GM12872 (cell line): ENCODE measurements around the gene PDGFB.

ENCODE experiments used
- CTCF ChIP-seq: IDR thresholded peaks from 3 replicates; pipeline ENCODE4 v1.5.1; 2011; ENCODE audit warnings: low read depth, mild to moderate bottlenecking, low read length, moderate library complexity; ENCODE audit not compliant: insufficient read depth

PDGFB gene

DNA sequence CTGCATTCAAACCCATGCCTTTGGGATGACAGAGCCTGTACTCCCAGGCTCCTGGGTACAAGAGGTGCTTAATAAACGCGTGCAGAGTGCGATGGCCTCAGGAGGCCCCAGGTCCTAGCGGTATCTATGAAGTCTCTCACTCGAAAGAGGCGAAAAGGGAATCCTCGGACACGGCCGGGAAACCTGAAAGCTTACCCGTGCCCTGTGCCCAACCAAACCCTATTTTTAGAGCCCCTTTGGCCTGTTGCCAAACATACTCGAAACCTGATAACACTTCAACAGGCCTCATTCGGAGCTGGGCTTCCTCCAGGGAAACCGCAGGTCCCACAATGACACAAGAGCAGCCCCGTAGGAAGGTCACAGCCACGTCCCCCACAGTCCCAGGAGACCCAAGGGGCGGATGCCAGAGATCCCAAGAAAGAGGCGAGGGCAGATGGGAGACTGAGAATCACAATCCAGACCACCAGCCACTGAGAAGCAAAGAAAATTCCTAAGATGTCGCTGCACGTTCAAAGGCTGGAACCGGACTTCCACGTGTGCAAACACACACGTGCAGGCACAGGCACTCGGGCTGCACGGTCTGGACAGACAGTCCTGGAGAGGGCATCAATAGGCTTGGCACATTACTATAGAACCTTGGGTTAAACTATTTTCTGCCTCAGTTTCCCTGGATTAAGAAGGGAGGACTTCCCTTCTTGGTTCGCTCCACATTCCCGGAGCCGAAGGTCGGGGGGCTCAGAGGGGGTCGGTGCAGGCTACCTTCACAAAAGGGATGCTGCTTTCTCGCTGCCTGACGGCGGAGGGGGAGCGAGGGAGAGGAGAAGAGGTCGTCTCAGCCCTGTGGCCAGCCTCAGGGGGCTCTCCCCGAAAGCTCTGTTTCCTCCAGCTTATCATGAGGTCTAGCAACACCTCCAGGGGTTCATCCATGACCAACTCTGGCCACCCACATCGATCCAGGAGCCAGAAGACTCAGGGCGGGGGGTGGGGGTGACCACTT, 8.2 kb downstream of the PDGFB start:
- no peak for TF ChIP-seq CTCF

DNA sequence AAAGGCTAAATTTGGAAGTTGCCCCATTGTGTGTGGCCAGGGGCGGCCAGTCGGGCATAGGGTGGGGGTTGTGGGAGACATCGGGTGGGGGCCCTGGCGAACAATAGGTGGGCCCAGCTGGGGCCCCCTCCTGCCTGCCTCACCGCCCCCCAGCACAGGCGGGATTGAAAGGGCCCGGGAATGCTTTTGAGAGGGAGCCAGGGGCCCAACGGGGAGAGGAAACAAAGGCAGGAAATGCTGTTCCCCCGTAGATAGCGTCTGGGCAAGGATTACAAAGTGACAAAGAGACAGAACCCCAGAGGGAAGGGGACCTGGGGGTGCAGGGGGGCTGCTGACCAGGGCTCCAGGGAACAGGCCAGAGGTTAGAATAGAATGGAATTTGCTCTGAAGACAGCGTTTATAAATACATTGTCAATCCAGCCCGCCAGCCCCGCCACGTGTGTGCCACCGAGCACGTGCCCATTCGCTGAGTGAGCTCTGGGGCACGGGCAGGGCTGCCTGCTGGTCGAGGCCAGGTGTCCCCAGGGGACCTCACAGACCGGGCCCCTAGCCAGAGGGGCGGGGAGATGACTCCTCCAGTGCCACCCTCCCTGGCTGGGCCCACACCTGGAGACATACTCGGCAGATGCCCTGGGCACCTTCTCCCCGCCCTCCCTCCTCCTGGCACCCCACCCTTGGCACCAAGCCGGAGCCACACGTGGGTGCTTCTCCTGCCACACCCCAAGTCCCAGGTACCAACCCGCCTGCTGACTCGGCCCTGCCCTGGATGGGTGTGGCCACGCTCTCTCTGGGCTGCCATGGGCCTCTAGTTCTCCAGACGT, 9.7 kb downstream of the PDGFB start:
- TF ChIP-seq CTCF, result no peak

DNA sequence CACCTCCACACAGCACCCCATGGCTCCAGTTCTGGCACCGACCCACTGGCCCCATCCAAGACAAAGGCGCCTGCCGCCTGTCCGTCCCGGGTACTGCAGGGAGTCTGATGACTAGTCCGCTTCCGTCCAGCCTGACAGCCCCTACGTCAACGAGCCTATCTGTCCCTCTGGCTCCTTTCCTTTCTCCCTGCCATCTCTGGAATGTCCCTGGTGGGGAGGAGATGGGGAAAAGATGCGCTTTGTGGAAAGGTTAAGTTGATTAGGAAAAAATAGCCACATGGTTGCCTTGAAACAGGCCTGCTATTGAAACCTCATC, 10.4 kb downstream of the PDGFB start:
- TF ChIP-seq CTCF, result no peak

DNA sequence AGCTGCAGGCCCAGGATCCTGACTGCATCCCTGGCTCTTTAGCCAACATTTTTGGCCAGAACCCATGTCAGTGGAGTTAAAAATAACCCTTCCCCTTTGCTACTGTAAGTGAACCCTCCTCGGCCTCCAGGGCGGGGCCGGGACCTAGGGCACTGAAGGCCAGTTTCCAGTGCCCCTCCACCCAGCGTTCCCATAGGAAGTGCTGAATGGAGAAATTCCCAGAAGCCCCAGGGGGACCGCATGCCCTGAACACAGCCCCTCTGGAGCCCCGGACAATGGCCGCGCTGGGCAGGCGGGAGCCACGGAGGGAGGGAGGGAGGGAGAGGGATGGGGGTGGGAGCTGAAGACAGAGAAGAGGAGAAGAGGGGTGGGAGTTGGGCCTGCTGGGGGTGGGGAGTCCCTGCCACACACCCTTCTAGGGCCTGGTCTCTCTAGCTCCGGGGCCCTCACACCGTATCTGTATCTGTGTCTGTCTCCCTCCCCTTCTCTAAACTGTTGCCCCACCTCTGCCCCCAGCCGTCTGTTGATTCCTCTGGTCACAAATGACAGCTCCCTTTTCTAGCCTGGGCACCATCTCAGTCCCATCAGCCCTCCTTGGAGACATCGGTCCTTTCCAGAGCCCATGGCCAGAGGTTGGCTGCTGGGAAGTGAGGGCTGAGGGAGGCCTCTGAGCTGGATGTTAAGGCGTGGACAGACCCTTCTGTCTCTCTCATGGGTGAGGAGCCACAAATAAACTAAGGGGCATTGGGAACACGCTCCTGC, 10.9 kb downstream of the PDGFB start:
- TF ChIP-seq CTCF, result no peak

DNA sequence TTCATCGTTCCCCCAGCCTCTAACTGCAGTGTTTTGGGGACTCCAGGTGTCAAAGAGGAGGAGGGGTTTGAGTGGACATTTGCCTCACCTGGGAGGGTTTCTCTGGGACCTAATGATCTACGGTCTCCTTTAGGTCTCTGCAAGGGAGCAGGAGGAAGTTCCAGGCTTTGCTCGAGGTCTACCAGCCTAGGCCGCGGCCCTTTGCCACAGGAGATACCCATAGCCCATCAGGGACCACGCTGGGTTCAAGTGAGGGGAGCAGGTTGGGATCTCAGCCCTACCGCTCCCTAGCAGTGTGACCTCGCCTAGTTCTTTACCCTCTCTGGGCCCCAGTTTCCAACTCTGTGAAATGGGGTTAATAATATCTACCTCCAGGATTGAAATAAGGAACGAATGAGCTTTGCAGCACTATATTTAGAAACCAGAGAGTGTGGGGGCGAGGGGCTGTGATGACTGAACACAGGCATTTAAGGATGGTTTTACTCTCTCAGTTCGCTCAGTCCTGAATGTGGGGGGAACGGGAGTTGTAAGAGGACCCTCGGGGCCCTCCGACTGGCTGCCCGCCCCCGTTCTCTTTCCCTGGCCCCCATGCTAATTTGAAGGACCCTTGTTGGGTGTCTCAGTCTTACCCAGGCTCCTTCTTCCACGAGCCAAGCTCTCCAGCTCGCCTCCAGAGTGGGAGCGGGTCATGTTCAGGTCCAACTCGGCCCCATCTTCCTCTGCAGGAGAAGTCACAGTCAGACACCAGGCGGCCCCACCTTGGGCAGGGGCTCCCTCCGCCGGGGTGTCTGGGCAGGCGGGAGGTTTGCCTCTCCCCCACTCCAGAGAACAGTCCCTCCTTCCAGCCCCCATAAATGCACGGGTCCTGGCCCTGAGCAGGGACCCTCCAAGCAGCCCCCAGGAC, 11.7 kb downstream of the PDGFB start:
- no peak for TF ChIP-seq CTCF

DNA sequence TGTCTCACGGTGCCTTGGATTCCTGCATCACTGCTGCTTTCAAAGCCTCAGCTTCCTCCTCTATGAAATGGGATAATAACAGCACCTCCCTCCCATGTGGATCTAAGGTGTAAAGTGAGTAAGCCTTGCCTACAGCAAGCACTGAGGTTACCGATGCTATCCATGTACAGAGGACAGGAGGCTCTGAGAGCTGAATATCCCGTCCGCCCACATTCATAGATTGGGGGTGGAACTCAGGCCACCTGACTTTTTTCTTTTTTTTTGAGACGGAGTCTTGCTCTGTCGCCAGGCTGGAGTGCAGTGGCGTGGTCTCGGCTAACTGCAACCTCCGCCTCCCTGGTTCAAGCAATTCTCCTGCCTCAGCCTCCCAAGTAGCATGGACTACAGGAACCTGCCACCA, 12.5 kb downstream of the PDGFB start:
- TF ChIP-seq CTCF, result no peak
